WTC11 (cell line): Measurements from ENCODE around the gene PYCR2. TPM values are rescaled to one million over a fixed set of nuclear protein-coding genes. Genes with fewer than 3 reads are reported as not detected.

Experiments
- ATAC-seq: fragments of 200-7000 bp; cut with Tn5 transposase; 2 replicates; pipeline ENCODE4 v1.10.0; 2021; ENCODE audit warnings: mild to moderate bottlenecking, moderate library complexity
- CTCF ChIA-PET: fragments of 300-600 bp; sonication (Branson Sonifier 250); formaldehyde crosslinking; loops from one replicate; lab custom pipeline; 2021; ENCODE audit warnings: antibody characterized with exemption; lab: Charles Lee
- POLR2A ChIA-PET: fragments of 350-600 bp; sonication (Branson Sonifier 250); formaldehyde crosslinking; loops from one replicate; lab custom pipeline; 2021; ENCODE audit warnings: antibody characterized with exemption; lab: Charles Lee
- DNase-seq: peaks from one replicate; pipeline ENCODE4 v3.0.0; 2021; ENCODE audit warnings: low spot score
- H3K27ac Mint-ChIP-seq: 2 replicates; pipeline ENCODE4 v1.8.0; 2021; ENCODE audit warnings: mixed read lengths
- H3K27me3 Mint-ChIP-seq: 2 replicates; pipeline ENCODE4 v1.8.0; 2021; ENCODE audit warnings: low read depth, mild to moderate bottlenecking, moderate library complexity, mixed read lengths
- H3K36me3 Mint-ChIP-seq: 2 replicates; pipeline ENCODE4 v1.8.0; 2021; ENCODE audit warnings: mixed read lengths
- H3K4me1 Mint-ChIP-seq: 2 replicates; pipeline ENCODE4 v1.8.0; 2022; ENCODE audit warnings: mixed read lengths
- H3K4me3 Mint-ChIP-seq: 2 replicates; pipeline ENCODE4 v1.8.0; 2021; ENCODE audit warnings: mild to moderate bottlenecking, moderate library complexity, mixed read lengths
- H3K9me3 Mint-ChIP-seq: 2 replicates; pipeline ENCODE4 v1.8.0; 2021; ENCODE audit warnings: mixed read lengths
- ATF3 ChIP-seq: sonication (generic); formaldehyde crosslinking; conservative IDR thresholded peaks from 2 replicates; pipeline ENCODE4 v1.8.1; 2022; ENCODE audit warnings: mild to moderate bottlenecking, missing genetic modification reagents
- ELF4 ChIP-seq: sonication (generic); formaldehyde crosslinking; IDR thresholded peaks from 2 replicates; pipeline ENCODE4 v1.8.1; 2022; ENCODE audit warnings: low read depth, mild to moderate bottlenecking, moderate library complexity, missing genetic modification reagents
- EMX1 ChIP-seq: fragments of 250-450 bp; sonication (Bioruptor Pico); IDR thresholded peaks from 2 replicates; pipeline ENCODE4 v1.8.0; 2021; ENCODE audit warnings: mild to moderate bottlenecking
- ETV6 ChIP-seq: sonication (generic); formaldehyde crosslinking; IDR thresholded peaks from 2 replicates; pipeline ENCODE4 v1.8.1; 2022; ENCODE audit warnings: mild to moderate bottlenecking, missing genetic modification reagents
- HMGA2 ChIP-seq: fragments of 250-450 bp; sonication (Bioruptor Pico); IDR thresholded peaks from 2 replicates; pipeline ENCODE4 v1.4.0; 2021; ENCODE audit warnings: mild to moderate bottlenecking, moderate library complexity
- KAT7 ChIP-seq: sonication (generic); formaldehyde crosslinking; IDR thresholded peaks from 2 replicates; pipeline ENCODE4 v1.8.1; 2023; ENCODE audit warnings: missing genetic modification reagents, mild to moderate bottlenecking, borderline replicate concordance
- NFE2L1 ChIP-seq: sonication (generic); formaldehyde crosslinking; IDR thresholded peaks from 2 replicates; pipeline ENCODE4 v1.8.1; 2023; ENCODE audit warnings: missing genetic modification reagents
- OVOL2 ChIP-seq: fragments of 250-450 bp; sonication (Bioruptor Pico); IDR thresholded peaks from 2 replicates; pipeline ENCODE4 v1.9.0; 2021; ENCODE audit warnings: mild to moderate bottlenecking, borderline replicate concordance
- PRDM15 ChIP-seq: sonication (generic); formaldehyde crosslinking; IDR thresholded peaks from 2 replicates; pipeline ENCODE4 v1.8.0; 2022; ENCODE audit warnings: missing genetic modification reagents
- PRRX2 ChIP-seq: fragments of 250-450 bp; sonication (Bioruptor Pico); IDR thresholded peaks from 2 replicates; pipeline ENCODE4 v1.8.0; 2021; ENCODE audit warnings: mild to moderate bottlenecking
- SMAD3 ChIP-seq: sonication (generic); formaldehyde crosslinking; IDR thresholded peaks from 2 replicates; pipeline ENCODE4 v1.8.0; 2022; ENCODE audit warnings: missing genetic modification reagents, mild to moderate bottlenecking, borderline replicate concordance
- STAT6 ChIP-seq: sonication (generic); formaldehyde crosslinking; conservative IDR thresholded peaks from 2 replicates; pipeline ENCODE4 v1.8.1; 2023; ENCODE audit warnings: mild to moderate bottlenecking, low read depth, missing genetic modification reagents, moderate library complexity
- TEAD4 ChIP-seq: sonication (generic); formaldehyde crosslinking; IDR thresholded peaks from 2 replicates; pipeline ENCODE4 v1.8.0; 2022; ENCODE audit warnings: mild to moderate bottlenecking, missing genetic modification reagents
- TP53 ChIP-seq: sonication (generic); formaldehyde crosslinking; IDR thresholded peaks from 2 replicates; pipeline ENCODE4 v1.8.1; 2023; ENCODE audit warnings: mild to moderate bottlenecking, missing genetic modification reagents
- ZMAT4 ChIP-seq: fragments of 250-450 bp; sonication (Bioruptor Pico); IDR thresholded peaks from 2 replicates; pipeline ENCODE4 v1.9.0; 2021; ENCODE audit warnings: mild to moderate bottlenecking
- ZNF423 ChIP-seq: fragments of 250-450 bp; sonication (Bioruptor Pico); IDR thresholded peaks from 2 replicates; pipeline ENCODE4 v2.1.2; 2022; ENCODE audit warnings: mild to moderate bottlenecking, moderate library complexity
- ZNF532 ChIP-seq: fragments of 250-450 bp; sonication (Bioruptor Pico); IDR thresholded peaks from 2 replicates; pipeline ENCODE4 v1.9.0; 2021; ENCODE audit warnings: mild to moderate bottlenecking, borderline replicate concordance
- total RNA-seq: library from RNA; stranded (reverse); gene quantifications from 3 replicates; pipeline ENCODE4 v1.2.3, GENCODE V29; 2021
- TF ChIP-seq, protein P1 (sequence below): fragments of 250-450 bp; sonication (Bioruptor Pico); IDR thresholded peaks from 2 replicates; pipeline ENCODE4 v1.9.0; 2021; ENCODE audit warnings: mild to moderate bottlenecking

PYCR2 gene
- total RNA-seq, 1 experiment from 2014 or later = 86.0 TPM

GRCh38 chr1:225887030-225887314 lies 37.1 kb downstream of the PYCR2 start:
- peak overlapping the region; percentile 57 for H3K4me3 Mint-ChIP-seq
- CTCF ChIA-PET = interaction anchor here (4.3 kb wide), 1 partner anchor 10 kb away, joined by 15 read pairs; no protein-coding TSS in a partner anchor
- ATAC-seq = no peak
- DNase-seq = no peak
- 0 out of 2 replicates have a peak, but pooled peaks cover 4% of the 10 kb centered on the region for H3K36me3 Mint-ChIP-seq
- H3K27ac Mint-ChIP-seq = no peak overlapping the region
- no peak for TF ChIP-seq EMX1
- no peak for TF ChIP-seq PRRX2 (CRISPR knock-in tag)
- no peak for TF ChIP-seq ELF4
- TF ChIP-seq ZNF532 = no peak
- no peak for TF ChIP-seq TEAD4 (CRISPR knock-in tag)
- TF ChIP-seq ETV6 (CRISPR knock-in tag) = no peak
- TF ChIP-seq ZNF423 (CRISPR knock-in tag) = no peak
- no peak for TF ChIP-seq TP53 (CRISPR knock-in tag)
- TF ChIP-seq NFE2L1 (CRISPR knock-in tag) = no peak
- TF ChIP-seq STAT6 (CRISPR knock-in tag) = no peak
- peaks cover 48% of the 10 kb centered on the region for H3K4me1 Mint-ChIP-seq
- no peaks in the 10 kb centered on the region for H3K9me3 Mint-ChIP-seq
- no peaks in the 10 kb centered on the region; the same call in 1 of the 2 replicates for H3K27me3 Mint-ChIP-seq
- POLR2A ChIA-PET = no interaction called here

- POLR2A ChIA-PET = interaction anchor here (0.6 kb wide), 1 partner anchor 81 kb away, joined by 3 read pairs; no protein-coding TSS in a partner anchor
- peak overlapping the region; percentile 57 for H3K4me3 Mint-ChIP-seq
- 0 out of 2 replicates have a peak overlapping the region, but pooled peaks have one; percentile 36 for H3K27ac Mint-ChIP-seq
Observed at GRCh38 chr1:225886159-225887029, 37.7 kb downstream of the PYCR2 start.

DNA sequence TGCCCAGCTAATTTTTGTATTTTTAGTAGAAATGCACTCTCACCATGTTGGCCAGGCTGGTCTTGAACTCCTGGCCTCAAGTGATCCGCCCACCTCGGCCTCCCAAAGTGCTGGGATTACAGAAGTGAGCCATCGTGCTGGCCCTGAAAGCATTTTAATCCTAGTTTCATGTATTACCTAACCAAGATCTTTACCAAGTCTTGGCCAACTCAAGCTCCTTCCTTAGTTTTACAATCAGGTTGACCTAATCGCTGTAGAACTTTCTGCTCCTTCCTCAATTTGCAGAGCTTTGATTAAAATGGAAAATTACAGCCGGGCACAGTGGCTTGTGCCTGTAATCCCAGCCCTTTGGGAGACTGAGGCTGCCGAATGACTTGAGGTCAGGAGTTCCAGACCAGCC lies 38.7 kb downstream of the PYCR2 start:
- Mint-ChIP-seq H3K4me3 (no peak overlapping the region), H3K36me3 (0 out of 2 replicates have a peak, but pooled peaks cover 4% of the 10 kb centered on the region), H3K27me3 (no peaks in the 10 kb centered on the region; the same call in 1 of the 2 replicates), H3K27ac (no peak overlapping the region), H3K4me1 (peaks cover 49% of the 10 kb centered on the region), H3K9me3 (no peaks in the 10 kb centered on the region)
- CTCF ChIA-PET = interaction anchor here (1.6 kb wide), 1 partner anchor 11 kb away, joined by 5 read pairs; no protein-coding TSS in a partner anchor
- DNase-seq (no peak), ATAC-seq (no peak)
- POLR2A ChIA-PET = no interaction called here
- TF ChIP-seq, protein P1, sequence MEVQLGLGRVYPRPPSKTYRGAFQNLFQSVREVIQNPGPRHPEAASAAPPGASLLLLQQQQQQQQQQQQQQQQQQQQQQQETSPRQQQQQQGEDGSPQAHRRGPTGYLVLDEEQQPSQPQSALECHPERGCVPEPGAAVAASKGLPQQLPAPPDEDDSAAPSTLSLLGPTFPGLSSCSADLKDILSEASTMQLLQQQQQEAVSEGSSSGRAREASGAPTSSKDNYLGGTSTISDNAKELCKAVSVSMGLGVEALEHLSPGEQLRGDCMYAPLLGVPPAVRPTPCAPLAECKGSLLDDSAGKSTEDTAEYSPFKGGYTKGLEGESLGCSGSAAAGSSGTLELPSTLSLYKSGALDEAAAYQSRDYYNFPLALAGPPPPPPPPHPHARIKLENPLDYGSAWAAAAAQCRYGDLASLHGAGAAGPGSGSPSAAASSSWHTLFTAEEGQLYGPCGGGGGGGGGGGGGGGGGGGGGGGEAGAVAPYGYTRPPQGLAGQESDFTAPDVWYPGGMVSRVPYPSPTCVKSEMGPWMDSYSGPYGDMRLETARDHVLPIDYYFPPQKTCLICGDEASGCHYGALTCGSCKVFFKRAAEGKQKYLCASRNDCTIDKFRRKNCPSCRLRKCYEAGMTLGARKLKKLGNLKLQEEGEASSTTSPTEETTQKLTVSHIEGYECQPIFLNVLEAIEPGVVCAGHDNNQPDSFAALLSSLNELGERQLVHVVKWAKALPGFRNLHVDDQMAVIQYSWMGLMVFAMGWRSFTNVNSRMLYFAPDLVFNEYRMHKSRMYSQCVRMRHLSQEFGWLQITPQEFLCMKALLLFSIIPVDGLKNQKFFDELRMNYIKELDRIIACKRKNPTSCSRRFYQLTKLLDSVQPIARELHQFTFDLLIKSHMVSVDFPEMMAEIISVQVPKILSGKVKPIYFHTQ (CRISPR knock-in tag) = no peak
- no peak for TF ChIP-seq KAT7
- no peak for TF ChIP-seq ATF3
- TF ChIP-seq PRDM15 (CRISPR knock-in tag) = no peak
- TF ChIP-seq SMAD3 = no peak
- TF ChIP-seq ZMAT4 (CRISPR knock-in tag) = no peak

More at GRCh38 chr1:225886159-225887029, 37.7 kb downstream of the PYCR2 start:
- Mint-ChIP-seq H3K36me3 (0 out of 2 replicates have a peak, but pooled peaks cover 4% of the 10 kb centered on the region), H3K4me1 (peaks cover 48% of the 10 kb centered on the region), H3K9me3 (no peaks in the 10 kb centered on the region), H3K27me3 (no peaks in the 10 kb centered on the region; the same call in 1 of the 2 replicates)
- TF ChIP-seq HMGA2 (CRISPR knock-in tag) (peak; percentile 59; the same call in 1 of the 2 replicates), OVOL2 (CRISPR knock-in tag) (no peak)
- DNase-seq (no peak), ATAC-seq (no peak)
- CTCF ChIA-PET = no interaction called here
